Left forelimb (tissue), 1 donor: ENCODE results near the gene MASP1.

Source experiments
- DNase-seq: peaks from one replicate; pipeline ENCODE4 v3.0.0-alpha.2; 2018; ENCODE audit warnings: low spot score

Gene MASP1

GRCh38 chr3:187186375-187186774 is 105.2 kb downstream of the MASP1 start:
- DNase-seq: no peak

GRCh38 chr3:187185759-187186158 is 105.8 kb downstream of the MASP1 start:
- DNase-seq: no peak
